Measurements from ENCODE around the gene LYPD6B. TPM values are rescaled to one million over a fixed set of nuclear protein-coding genes. Genes with fewer than 3 reads are reported as not detected.

LYPD6B gene
- total RNA-seq, 1 donor, result 3.0 TPM

GRCh38 chr2:149221898-149222297 lies 183.4 kb downstream of the LYPD6B start:
- TF ChIP-seq CTCF (IDR thresholded peaks at IDR 0.05; ENCODE audit: insufficient read depth, low read depth, low read length), result no peak
- DNase-seq (ENCODE audit: low read depth), result no peak
- no peak overlapping the region for H3K4me3 ChIP-seq (ENCODE audit: low read depth, low read length)

- H3K4me3 ChIP-seq (ENCODE audit: low read depth, low read length), result no peak overlapping the region
- DNase-seq (ENCODE audit: low read depth), result no peak
- no peak for TF ChIP-seq CTCF (IDR thresholded peaks at IDR 0.05; ENCODE audit: insufficient read depth, low read depth, low read length)
Observed at GRCh38 chr2:149223472-149224095, 185.1 kb downstream of the LYPD6B start.

- TF ChIP-seq CTCF (IDR thresholded peaks at IDR 0.05; ENCODE audit: insufficient read depth, low read depth, low read length), result no peak
- DNase-seq (ENCODE audit: low read depth), result no peak
- no peak overlapping the region for H3K4me3 ChIP-seq (ENCODE audit: low read depth, low read length)
Observed at GRCh38 chr2:149224543-149224942, 186.0 kb downstream of the LYPD6B start.

GRCh38 chr2:149225446-149225845 lies 186.9 kb downstream of the LYPD6B start:
- DNase-seq (ENCODE audit: low read depth), result peak; percentile 2
- TF ChIP-seq CTCF (IDR thresholded peaks at IDR 0.05; ENCODE audit: insufficient read depth, low read depth, low read length), result no peak
- H3K4me3 ChIP-seq (ENCODE audit: low read depth, low read length), result no peak overlapping the region

- no peak for DNase-seq (ENCODE audit: low read depth)
- H3K4me3 ChIP-seq (ENCODE audit: low read depth, low read length), result no peak overlapping the region
- TF ChIP-seq CTCF (IDR thresholded peaks at IDR 0.05; ENCODE audit: insufficient read depth, low read depth, low read length), result no peak
Observed at GRCh38 chr2:149226790-149227189, 188.3 kb downstream of the LYPD6B start.

GRCh38 chr2:149235816-149236375 lies 197.4 kb downstream of the LYPD6B start:
- no peak for TF ChIP-seq CTCF (IDR thresholded peaks at IDR 0.05; ENCODE audit: insufficient read depth, low read depth, low read length)
- H3K4me3 ChIP-seq (ENCODE audit: low read depth, low read length), result no peak overlapping the region
- no peak for DNase-seq (ENCODE audit: low read depth)

- H3K4me3 ChIP-seq (ENCODE audit: low read depth, low read length), result no peak overlapping the region
- no peak for TF ChIP-seq CTCF (IDR thresholded peaks at IDR 0.05; ENCODE audit: insufficient read depth, low read depth, low read length)
- no peak for DNase-seq (ENCODE audit: low read depth)
Observed at GRCh38 chr2:149236410-149236809, 197.9 kb downstream of the LYPD6B start.

Measured in fibroblast of villous mesenchyme (primary cell).